Left ventricle myocardium inferior (tissue), 1 donor: Measurements from ENCODE around the gene SBF2. TPM values are rescaled to one million over a fixed set of nuclear protein-coding genes. Genes with fewer than 3 reads are reported as not detected.

Source experiments
- DNase-seq: peaks from one replicate; pipeline ENCODE4 v3.0.0-alpha.2; 2020
- H3K27ac ChIP-seq: fragments of 200-600 bp; replicated peaks from 2 replicates; pipeline ENCODE4 v1.8.0; 2021
- H3K27me3 ChIP-seq: fragments of 200-600 bp; 2 replicates; pipeline ENCODE4 v1.8.0; 2021; ENCODE audit warnings: low read depth
- H3K36me3 ChIP-seq: fragments of 200-600 bp; 2 replicates; pipeline ENCODE4 v1.8.0; 2021
- H3K4me1 ChIP-seq: fragments of 200-600 bp; 2 replicates; pipeline ENCODE4 v1.8.0; 2021
- H3K4me3 ChIP-seq: fragments of 200-600 bp; 2 replicates; pipeline ENCODE4 v1.8.0; 2021; ENCODE audit warnings: mild to moderate bottlenecking, moderate library complexity
- H3K9me3 ChIP-seq: fragments of 200-600 bp; replicated peaks from 2 replicates; pipeline ENCODE4 v1.8.0; 2021
- CTCF ChIP-seq: fragments of 200-600 bp; IDR thresholded peaks from 2 replicates; pipeline ENCODE4 v1.8.0; 2021; ENCODE audit warnings: antibody characterized with exemption, mild to moderate bottlenecking, borderline replicate concordance
- intact Hi-C: fragments of 100-400 bp; cut with micrococcal nuclease; formaldehyde crosslinking; loops from one replicate; pipeline ENCODE4 v1.11.0; 2022
- total RNA-seq: library from RNA; stranded (reverse); fragmentation: NEBNext Ultra II Directional; extraction: Animal tissue kit (Norgen Biotek cat#: 25700); gene quantifications from one replicate; pipeline ENCODE4 v1.2.1, GENCODE V29; 2021
- donor health status: DM: no; HTN: yes; CAD: no; lungs with severe emphysema.

The SBF2 gene
- total RNA-seq, 1 donor from 2014 or later, result 17.8 TPM

DNA sequence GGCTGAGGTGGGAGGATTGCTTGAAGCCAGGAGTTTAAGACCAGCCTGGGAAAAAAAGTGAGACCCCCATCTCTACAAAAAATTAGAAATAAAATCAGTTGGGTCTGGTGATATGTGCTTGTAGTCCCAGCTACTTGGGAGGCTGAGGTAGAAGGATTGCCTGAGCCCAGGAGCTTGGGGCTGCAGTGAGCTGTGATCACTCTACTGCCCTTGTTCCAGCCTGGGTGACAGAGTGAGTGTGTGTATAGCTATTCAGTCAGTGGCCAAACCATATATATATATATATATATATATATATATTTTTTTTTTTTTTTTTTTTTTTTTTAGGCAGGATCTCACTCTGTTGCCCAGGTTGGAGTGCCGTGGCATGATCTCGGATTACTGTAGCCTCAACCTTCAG, 35.3 kb upstream of the SBF2 start:
- Histone ChIP-seq H3K4me1 (peaks cover 44% of the 10 kb centered on the region), H3K36me3 (no peaks in the 10 kb centered on the region), H3K4me3 (no peak overlapping the region), H3K27me3 (no peaks in the 10 kb centered on the region), H3K27ac (peak overlapping the region; percentile 59), H3K9me3 (peaks cover 6% of the 10 kb centered on the region)
- DNase-seq, result no peak
- intact Hi-C loops, result loop anchor here (10.0 kb wide), 2 partner anchors 355 to 465 kb away; no protein-coding TSS in a partner anchor
- TF ChIP-seq CTCF, result no peak

- no peak for TF ChIP-seq CTCF
- Histone ChIP-seq H3K27ac (peak overlapping the region; percentile 59), H3K4me3 (no peak overlapping the region), H3K36me3 (no peaks in the 10 kb centered on the region), H3K27me3 (no peaks in the 10 kb centered on the region), H3K9me3 (peaks cover 6% of the 10 kb centered on the region), H3K4me1 (peaks cover 47% of the 10 kb centered on the region)
- no peak for DNase-seq
- intact Hi-C loops, result loop anchor here (10.0 kb wide), 2 partner anchors 354 to 464 kb away; no protein-coding TSS in a partner anchor
These were observed 34.5 kb upstream of the SBF2 start for GRCh38 chr11:10328314-10329098.

DNA sequence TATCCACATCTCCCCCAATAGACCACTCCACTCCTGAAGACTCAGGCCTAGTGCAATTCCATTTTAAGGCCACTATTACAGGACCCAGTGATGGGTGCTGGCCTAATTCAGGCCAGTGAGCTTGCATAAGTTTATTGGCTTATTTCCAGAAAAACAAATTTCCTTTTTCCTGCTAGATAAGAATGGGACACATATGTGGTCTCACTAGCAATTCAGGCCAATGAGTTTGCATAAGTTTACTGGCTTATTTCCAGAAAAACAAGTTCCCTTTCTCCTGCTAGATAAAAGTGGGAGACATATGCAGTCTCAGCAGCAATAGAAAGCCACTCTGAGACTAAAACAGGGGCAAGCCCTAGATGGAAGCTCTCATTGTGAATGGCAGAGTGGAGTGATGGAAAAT, 33.2 kb upstream of the SBF2 start:
- DNase-seq, result no peak
- peaks cover 59% of the 10 kb centered on the region for H3K4me1 ChIP-seq
- H3K27me3 ChIP-seq, result no peaks in the 10 kb centered on the region
- peak overlapping the region; percentile 64 for H3K27ac ChIP-seq
- no peak overlapping the region for H3K4me3 ChIP-seq
- H3K9me3 ChIP-seq, result peaks cover 6% of the 10 kb centered on the region
- H3K36me3 ChIP-seq, result no peaks in the 10 kb centered on the region
- intact Hi-C loops, result loop anchor here (10.0 kb wide), 2 partner anchors 352 to 462 kb away; no protein-coding TSS in a partner anchor
- TF ChIP-seq CTCF, result no peak

DNA sequence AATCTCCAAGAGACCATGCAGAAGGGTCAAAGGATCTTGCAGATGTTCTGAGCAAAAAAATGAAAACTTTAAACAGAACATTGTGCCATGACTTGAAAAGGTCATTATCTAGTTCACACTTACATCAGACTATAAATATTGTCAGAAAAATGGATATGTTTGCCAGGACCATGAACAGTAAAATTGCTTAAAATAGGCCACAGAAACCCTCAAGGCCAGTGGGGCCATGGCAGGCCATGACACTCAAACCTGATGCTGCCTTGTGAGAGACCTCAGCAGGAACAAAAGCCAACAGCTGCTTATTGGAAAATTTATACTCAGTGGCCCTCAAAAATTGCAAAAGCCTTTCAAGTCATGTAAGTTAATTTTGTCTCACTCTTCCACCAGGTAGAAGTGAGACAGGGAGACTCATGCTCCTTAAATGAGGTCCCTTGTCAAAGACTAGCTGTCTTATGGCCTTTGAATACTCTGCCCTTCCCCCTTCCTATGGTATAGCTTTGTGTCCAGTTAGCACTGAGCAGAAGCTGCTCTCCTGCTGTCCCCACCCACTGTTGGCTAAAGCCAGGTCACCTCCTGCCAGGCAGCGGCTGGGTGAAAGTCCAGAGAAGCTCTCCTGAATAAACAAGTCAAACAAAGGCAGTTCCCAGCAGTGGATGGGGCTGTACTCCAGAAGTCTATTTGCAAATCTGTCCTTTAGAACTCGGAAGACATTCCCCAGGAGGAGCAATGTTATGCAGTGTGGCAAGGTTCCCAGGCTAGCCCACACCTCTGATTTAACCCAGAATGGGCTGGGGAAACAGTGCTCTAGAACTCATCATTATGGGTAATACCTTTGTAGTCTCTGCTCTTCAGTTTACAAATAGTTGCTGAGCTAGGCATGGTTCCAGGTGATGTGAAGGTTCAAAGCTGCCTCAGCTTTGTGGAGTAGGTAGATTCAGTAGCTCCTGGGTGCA, 32.3 kb upstream of the SBF2 start:
- H3K27me3 ChIP-seq, result no peaks in the 10 kb centered on the region
- H3K36me3 ChIP-seq, result no peaks in the 10 kb centered on the region
- TF ChIP-seq CTCF, result no peak
- H3K4me3 ChIP-seq, result no peak overlapping the region
- intact Hi-C loops, result loop anchor here (10.0 kb wide), 2 partner anchors 351 to 461 kb away; no protein-coding TSS in a partner anchor
- H3K9me3 ChIP-seq, result peaks cover 6% of the 10 kb centered on the region
- DNase-seq, result peak; percentile 27
- peaks cover 60% of the 10 kb centered on the region for H3K4me1 ChIP-seq
- H3K27ac ChIP-seq, result peak overlapping the region; percentile 64

GRCh38 chr11:10325277-10326011, 31.4 kb upstream of the SBF2 start:
- H3K4me1 ChIP-seq, result peaks cover 60% of the 10 kb centered on the region
- intact Hi-C loops, result loop anchor here (10.0 kb wide), 2 partner anchors 351 to 461 kb away; no protein-coding TSS in a partner anchor
- no peaks in the 10 kb centered on the region for H3K36me3 ChIP-seq
- no peak for DNase-seq
- H3K27ac ChIP-seq, result peak overlapping the region; percentile 64
- H3K9me3 ChIP-seq, result peaks cover 6% of the 10 kb centered on the region
- no peak overlapping the region for H3K4me3 ChIP-seq
- no peaks in the 10 kb centered on the region for H3K27me3 ChIP-seq
- TF ChIP-seq CTCF, result no peak
